Immature natural killer cell (primary cell): ENCODE measurements around the gene RPS6KC1. TPM values are rescaled to one million over a fixed set of nuclear protein-coding genes. Genes with fewer than 3 reads are reported as not detected.
"Not testable (repeated sequence)": the region's sequence is repeated elsewhere in the genome, so short reads cannot be mapped to it uniquely, and the experiment has no call there.

Source experiments
- DNase-seq, 3 donors: peaks; one replicate each; pipeline ENCODE4 v3.0.0; 2022; ENCODE audit warnings: mixed read lengths in 1 of 3
- H3K27ac Mint-ChIP-seq, 6 donors: one replicate each; pipeline ENCODE4 v1.8.0; 2020; ENCODE audit warnings: mixed read lengths in 6 of 6, mild to moderate bottlenecking in 5 of 6, inconsistent platforms in 4 of 6, moderate library complexity in 3 of 6
- H3K27me3 Mint-ChIP-seq, 3 donors: one replicate each; pipeline ENCODE4 v1.8.0; 2020 to 2021; ENCODE audit warnings: low read depth in 3 of 3, mild to moderate bottlenecking in 3 of 3, mixed read lengths in 3 of 3, moderate library complexity in 3 of 3, inconsistent platforms in 1 of 3
- H3K36me3 Mint-ChIP-seq, 3 donors: one replicate each; pipeline ENCODE4 v1.8.0; 2020; ENCODE audit warnings: mixed read lengths in 3 of 3, inconsistent platforms in 2 of 3, mild to moderate bottlenecking in 2 of 3
- H3K4me1 Mint-ChIP-seq, 2 donors: one replicate each; pipeline ENCODE4 v1.8.0; 2020; ENCODE audit warnings: inconsistent platforms in 2 of 2, mild to moderate bottlenecking in 2 of 2, mixed read lengths in 2 of 2, moderate library complexity in 1 of 2
- H3K4me3 Mint-ChIP-seq, 5 donors: one replicate each; pipeline ENCODE4 v1.8.0; 2020; ENCODE audit warnings: mild to moderate bottlenecking in 5 of 5, mixed read lengths in 5 of 5, inconsistent platforms in 3 of 5, moderate library complexity in 3 of 5
- H3K9me3 Mint-ChIP-seq, 6 donors: one replicate each; pipeline ENCODE4 v1.8.0; 2020; ENCODE audit warnings: mild to moderate bottlenecking in 6 of 6, mixed read lengths in 6 of 6, inconsistent platforms in 4 of 6, moderate library complexity in 3 of 6
- polyA plus RNA-seq, 3 donors: library from polyadenylated mRNA; unstranded; fragments of 300-500 nt; fragmentation: Illumina TruSeq; gene quantifications; one replicate each; pipeline ENCODE4 v1.2.3, GENCODE V29; 2021

RPS6KC1 gene
- polyA plus RNA-seq, 3 donors from 2014 or later = 2.9 to 10.7 (median 5.2) TPM

DNA sequence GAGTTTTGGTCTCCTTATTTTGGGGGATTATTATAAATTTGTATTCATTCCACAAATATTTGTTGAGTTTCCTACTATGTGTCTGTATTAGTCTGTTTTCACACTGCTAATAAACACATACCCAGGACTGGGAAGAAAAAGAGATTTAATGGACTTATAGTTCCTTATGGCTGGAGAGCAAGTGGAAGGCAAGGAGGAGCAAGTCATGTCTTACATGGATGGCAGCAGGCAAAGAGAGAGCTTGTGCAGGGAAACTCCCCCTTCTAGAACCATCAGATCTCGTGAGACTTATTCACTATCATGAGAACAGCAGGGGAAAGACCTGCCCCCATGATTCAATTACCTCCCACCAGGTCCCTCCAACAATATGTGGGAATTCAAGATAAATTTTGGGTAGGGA is 267.4 kb downstream of the RPS6KC1 start:
- not testable (repeated sequence) for H3K4me1 Mint-ChIP-seq, H3K27ac Mint-ChIP-seq, H3K4me3 Mint-ChIP-seq, H3K36me3 Mint-ChIP-seq, DNase-seq, H3K9me3 Mint-ChIP-seq, H3K27me3 Mint-ChIP-seq

DNA sequence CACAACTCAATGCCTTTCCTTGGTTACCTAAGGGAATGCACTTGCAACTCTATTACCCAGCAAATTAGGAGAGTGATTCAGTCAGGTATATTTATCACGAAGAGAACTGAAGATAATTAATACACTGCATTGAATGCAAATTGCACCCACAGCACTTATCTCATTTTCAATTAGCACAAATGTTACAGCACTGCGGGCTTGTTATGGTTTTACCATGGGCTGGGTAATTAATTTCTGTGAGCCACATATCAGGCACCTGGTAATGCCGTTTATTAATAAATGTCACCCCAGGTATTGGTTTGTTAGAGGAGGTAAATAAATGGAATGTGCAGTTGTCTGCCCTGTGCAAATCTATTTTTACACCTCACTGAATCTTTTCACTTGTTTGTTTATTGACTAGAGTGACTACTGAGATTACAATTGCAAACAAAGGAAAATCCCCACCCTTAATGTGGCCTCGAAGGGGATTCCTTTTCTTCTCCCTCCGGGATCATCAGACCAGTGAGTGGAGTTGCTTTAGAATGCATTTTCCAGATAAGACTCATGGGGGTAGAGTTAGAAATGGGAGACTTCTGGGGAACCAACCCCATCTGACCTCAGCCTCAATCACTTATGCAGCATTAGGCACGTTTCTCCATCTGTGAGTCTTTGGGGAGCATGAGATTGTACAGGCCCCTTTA is 269.3 kb downstream of the RPS6KC1 start:
- no peaks in the 10 kb centered on the region for H3K36me3 Mint-ChIP-seq
- H3K4me1 Mint-ChIP-seq = no peaks in the 10 kb centered on the region
- H3K27ac Mint-ChIP-seq = no peak overlapping the region
- H3K9me3 Mint-ChIP-seq = no peaks in the 10 kb centered on the region
- H3K4me3 Mint-ChIP-seq = no peak overlapping the region
- peaks cover 0 to 3% (median 2%) of the 10 kb centered on the region in 3 donors for H3K27me3 Mint-ChIP-seq
- DNase-seq = no peak

Other genes starting within 250 kb of the RPS6KC1 start
- not detected for gene SPATA45, start 203.6 kb upstream of the RPS6KC1 start, polyA plus RNA-seq
- gene FLVCR1, start 193.0 kb upstream of the RPS6KC1 start, polyA plus RNA-seq = 1 to 10 TPM in 2 of 3 donors, under 1 TPM in 1; 0.12 to 4.1 (median 1.6) TPM
- gene VASH2, start 100.7 kb upstream of the RPS6KC1 start, polyA plus RNA-seq = under 1 TPM in 1 of 3 donors, not detected in 2; 0.49 TPM
- gene ANGEL2, start 35.4 kb upstream of the RPS6KC1 start, polyA plus RNA-seq = 10 to 100 TPM; 21.1 to 34.8 (median 22.8) TPM